HEK293T (cell line): Measurements from ENCODE around the gene REX1BD.

Experiments
- ARNT ChIP-seq: fragments of 450-650 bp; IDR thresholded peaks from 2 replicates; pipeline ENCODE4 v1.6.1; 2017; ENCODE audit warnings: mild to moderate bottlenecking
- BHLHE40 ChIP-seq: fragments of 450-650 bp; IDR thresholded peaks from 2 replicates; pipeline ENCODE4 v1.6.1; 2016; ENCODE audit warnings: mild to moderate bottlenecking, moderate library complexity, borderline replicate concordance
- ELF4 ChIP-seq: fragments of 450-650 bp; IDR thresholded peaks from 2 replicates; pipeline ENCODE4 v1.6.1; 2017; ENCODE audit warnings: antibody characterized with exemption
- FOXA1 ChIP-seq: fragments of 450-650 bp; IDR thresholded peaks from 2 replicates; pipeline ENCODE4 v1.6.1; 2016; ENCODE audit warnings: mild to moderate bottlenecking
- FOXK2 ChIP-seq: fragments of 450-650 bp; IDR thresholded peaks from 2 replicates; pipeline ENCODE4 v1.6.1; 2016; ENCODE audit warnings: mild to moderate bottlenecking
- FOXM1 ChIP-seq: fragments of 450-650 bp; IDR thresholded peaks from 2 replicates; pipeline ENCODE4 v1.6.1; 2017; ENCODE audit warnings: mild to moderate bottlenecking, borderline replicate concordance
- L3MBTL2 ChIP-seq: fragments of 450-650 bp; conservative IDR thresholded peaks from 2 replicates; pipeline ENCODE4 v1.6.1; 2016; ENCODE audit warnings: mild to moderate bottlenecking
- LEF1 ChIP-seq: fragments of 450-650 bp; IDR thresholded peaks from 2 replicates; pipeline ENCODE4 v1.6.1; 2017; ENCODE audit warnings: mild to moderate bottlenecking, borderline replicate concordance
- NFRKB ChIP-seq: fragments of 450-650 bp; IDR thresholded peaks from 2 replicates; pipeline ENCODE4 v1.6.1; 2016; ENCODE audit warnings: mild to moderate bottlenecking, moderate library complexity
- SP1 ChIP-seq: fragments of 450-650 bp; IDR thresholded peaks from 2 replicates; pipeline ENCODE4 v1.6.1; 2017
- SUZ12 ChIP-seq: fragments of 450-650 bp; IDR thresholded peaks from 2 replicates; pipeline ENCODE4 v1.6.1; 2016; ENCODE audit warnings: mild to moderate bottlenecking
- TARDBP ChIP-seq: fragments of 450-650 bp; IDR thresholded peaks from 2 replicates; pipeline ENCODE4 v1.6.1; 2016
- ZNF384 ChIP-seq: fragments of 450-650 bp; IDR thresholded peaks from 2 replicates; pipeline ENCODE4 v1.6.1; 2016
- TF ChIP-seq, protein P1 (sequence below): fragments of 450-650 bp; IDR thresholded peaks from 2 replicates; pipeline ENCODE4 v1.6.1; 2016

DNA sequence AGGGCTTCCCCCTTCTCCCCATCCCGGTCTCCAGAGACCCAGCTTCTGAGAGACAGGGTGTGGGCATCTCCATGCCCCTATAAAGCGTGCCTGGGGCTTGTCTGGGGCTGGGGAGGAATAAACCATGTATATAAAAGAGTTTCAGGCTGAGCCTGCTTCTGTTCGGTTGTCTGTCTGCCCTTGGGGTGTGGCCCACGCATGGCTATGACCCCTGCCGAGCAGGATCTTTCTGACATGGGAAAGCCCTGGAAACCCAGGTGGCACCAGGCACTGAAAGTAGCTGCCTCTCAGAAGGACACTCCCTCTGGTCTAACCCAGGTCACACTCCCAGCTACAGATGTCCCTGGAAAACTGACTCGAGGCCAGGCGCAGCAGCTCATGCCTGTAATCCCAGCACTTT, 32.3 kb downstream of the REX1BD start:
- TF ChIP-seq FOXA1: no peak
- TF ChIP-seq NFRKB: no peak
- TF ChIP-seq ZNF384: no peak
- TF ChIP-seq BHLHE40: no peak
- no peak for TF ChIP-seq FOXM1
- no peak for TF ChIP-seq SUZ12
- no peak for TF ChIP-seq TARDBP
- no peak for TF ChIP-seq FOXK2
- TF ChIP-seq ARNT: no peak
- TF ChIP-seq ELF4: no peak
- no peak for TF ChIP-seq SP1
- TF ChIP-seq, protein P1, sequence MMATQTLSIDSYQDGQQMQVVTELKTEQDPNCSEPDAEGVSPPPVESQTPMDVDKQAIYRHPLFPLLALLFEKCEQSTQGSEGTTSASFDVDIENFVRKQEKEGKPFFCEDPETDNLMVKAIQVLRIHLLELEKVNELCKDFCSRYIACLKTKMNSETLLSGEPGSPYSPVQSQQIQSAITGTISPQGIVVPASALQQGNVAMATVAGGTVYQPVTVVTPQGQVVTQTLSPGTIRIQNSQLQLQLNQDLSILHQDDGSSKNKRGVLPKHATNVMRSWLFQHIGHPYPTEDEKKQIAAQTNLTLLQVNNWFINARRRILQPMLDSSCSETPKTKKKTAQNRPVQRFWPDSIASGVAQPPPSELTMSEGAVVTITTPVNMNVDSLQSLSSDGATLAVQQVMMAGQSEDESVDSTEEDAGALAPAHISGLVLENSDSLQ: no peak
- no peak for TF ChIP-seq L3MBTL2
- no peak for TF ChIP-seq LEF1
